Neural cell (in vitro differentiated cells): ENCODE data around the gene TSSC4.

Experiments used
- CTCF ChIP-seq: fragments of 450-650 bp; IDR thresholded peaks from 2 replicates; pipeline ENCODE4 v1.5.1; 2014; ENCODE audit warnings: antibody characterized with exemption, mild to moderate bottlenecking, moderate library complexity; ENCODE audit not compliant: poor library complexity, severe bottlenecking
- EP300 ChIP-seq: fragments of 450-650 bp; conservative IDR thresholded peaks from 2 replicates; pipeline ENCODE4 v1.6.1; 2014; ENCODE audit warnings: antibody characterized with exemption, mild to moderate bottlenecking, moderate library complexity; ENCODE audit not compliant: poor library complexity, severe bottlenecking
- EZH2 ChIP-seq: fragments of 200-600, 300-800 bp; shearing (Covaris generic), sonication (generic); IDR thresholded peaks from 2 replicates; pipeline ENCODE4 v1.6.1; 2014; ENCODE audit warnings: antibody characterized with exemption, low read length, borderline replicate concordance, mild to moderate bottlenecking; ENCODE audit not compliant: insufficient read depth, poor library complexity, severe bottlenecking
- POLR2AphosphoS5 ChIP-seq: IDR thresholded peaks from 2 replicates; pipeline ENCODE4 v1.6.1; 2012
- RAD21 ChIP-seq: fragments of 450-650 bp; conservative IDR thresholded peaks from 2 replicates; pipeline ENCODE4 v1.6.1; 2014; ENCODE audit warnings: antibody characterized with exemption, mild to moderate bottlenecking, moderate library complexity
- REST ChIP-seq: IDR thresholded peaks from 2 replicates; pipeline ENCODE4 v1.6.1; 2012; ENCODE audit warnings: borderline replicate concordance
- SMC3 ChIP-seq: fragments of 450-650 bp; conservative IDR thresholded peaks from 2 replicates; pipeline ENCODE4 v1.6.1; 2014; ENCODE audit warnings: antibody characterized with exemption, mild to moderate bottlenecking, moderate library complexity; ENCODE audit not compliant: poor library complexity
- TAF1 ChIP-seq: IDR thresholded peaks from 2 replicates; pipeline ENCODE4 v1.6.1; 2012; ENCODE audit warnings: low read depth

- TF ChIP-seq CTCF (no peak), EZH2 (no peak), TAF1 (no peak), EP300 (no peak), SMC3 (no peak), POLR2AphosphoS5 (no peak), RAD21 (no peak), REST (no peak)
Measured at GRCh38 chr11:2418693-2419360, 18.3 kb downstream of the TSSC4 start.
